Cardiac muscle cell (in vitro differentiated cells and primary cell): ENCODE data around the gene AZIN2. TPM values are rescaled to one million over a fixed set of nuclear protein-coding genes. Genes with fewer than 3 reads are reported as not detected.
A peak's percentile ranks its signal among the peaks of the same experiment; 100 is the strongest.

Experiments
- DNase-seq, 2 donors: peaks; one replicate each; pipeline versions ENCODE4 v3.0.0 to v3.0.0-alpha.2; 2010 to 2017; ENCODE audit warnings: low read depth in 1 of 2, low spot score in 1 of 2
- H3K27ac ChIP-seq: fragments of 200-600 bp; sonication (generic); 2 replicates; pipeline ENCODE4 v1.5.1; 2016
- H3K27me3 ChIP-seq: fragments of 200-600 bp; sonication (generic); 2 replicates; pipeline ENCODE4 v1.6.0; 2016; ENCODE audit warnings: control low read depth
- H3K36me3 ChIP-seq: fragments of 200-600 bp; sonication (generic); 2 replicates; pipeline ENCODE4 v1.5.1; 2016; ENCODE audit warnings: control low read depth
- H3K4me1 ChIP-seq: fragments of 200-600 bp; sonication (generic); 2 replicates; pipeline ENCODE4 v1.8.1; 2017; ENCODE audit warnings: low read depth, mild to moderate bottlenecking, mixed run types
- H3K4me3 ChIP-seq: fragments of 200-600 bp; sonication (generic); 2 replicates; pipeline ENCODE4 v1.5.1; 2016; ENCODE audit warnings: mild to moderate bottlenecking
- H3K9me3 ChIP-seq: fragments of 200-600 bp; sonication (generic); 2 replicates; pipeline ENCODE4 v1.5.1; 2017; ENCODE audit warnings: low read depth, mild to moderate bottlenecking, control low read depth
- polyA plus RNA-seq: library from polyadenylated mRNA; unstranded; fragments of >200 nt; fragmentation: Nextera tagmentation; extraction: Ambion mirVana; gene quantifications from 2 replicates; pipeline ENCODE4 v1.2.1, GENCODE V29; 2016
- total RNA-seq: library from RNA; depleted of rRNA; stranded (reverse); fragments of >200 nt; gene quantifications from 2 replicates; pipeline ENCODE4 v1.2.3, GENCODE V29; 2016
- TF ChIP-seq, protein P1 (sequence below): IDR thresholded peaks from 2 replicates; pipeline ENCODE4 v1.5.1; 2012; ENCODE audit warnings: low read depth, mild to moderate bottlenecking, low read length

Gene AZIN2
- total and polyA plus RNA-seq, 2 experiments from 2014 or later = 7.7 to 18.6 TPM

DNA sequence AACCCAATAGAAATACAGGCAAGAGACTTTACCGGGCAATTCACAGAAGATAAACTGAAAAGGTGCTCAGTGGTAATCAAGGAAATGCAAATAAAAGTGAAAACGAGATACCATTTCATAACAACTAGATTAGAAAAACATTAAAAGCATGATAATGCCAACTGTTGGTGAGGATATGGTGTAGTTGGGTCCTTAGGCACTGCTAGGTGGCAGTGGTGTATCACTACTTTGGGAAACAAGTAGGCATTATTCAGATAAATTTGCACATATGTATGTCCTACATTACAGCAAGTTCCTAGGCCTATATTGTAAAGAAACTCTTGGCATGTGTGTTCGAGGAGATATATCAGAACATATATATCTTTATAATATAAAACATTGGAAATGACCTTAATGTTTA lies 31.0 kb downstream of the AZIN2 start:
- H3K27ac ChIP-seq = no peak overlapping the region
- no peaks in the 10 kb centered on the region for H3K9me3 ChIP-seq
- no peak overlapping the region for H3K4me3 ChIP-seq
- H3K27me3 ChIP-seq = no peaks in the 10 kb centered on the region
- H3K4me1 ChIP-seq = no peaks in the 10 kb centered on the region
- H3K36me3 ChIP-seq = no peaks in the 10 kb centered on the region
- TF ChIP-seq, protein P1, sequence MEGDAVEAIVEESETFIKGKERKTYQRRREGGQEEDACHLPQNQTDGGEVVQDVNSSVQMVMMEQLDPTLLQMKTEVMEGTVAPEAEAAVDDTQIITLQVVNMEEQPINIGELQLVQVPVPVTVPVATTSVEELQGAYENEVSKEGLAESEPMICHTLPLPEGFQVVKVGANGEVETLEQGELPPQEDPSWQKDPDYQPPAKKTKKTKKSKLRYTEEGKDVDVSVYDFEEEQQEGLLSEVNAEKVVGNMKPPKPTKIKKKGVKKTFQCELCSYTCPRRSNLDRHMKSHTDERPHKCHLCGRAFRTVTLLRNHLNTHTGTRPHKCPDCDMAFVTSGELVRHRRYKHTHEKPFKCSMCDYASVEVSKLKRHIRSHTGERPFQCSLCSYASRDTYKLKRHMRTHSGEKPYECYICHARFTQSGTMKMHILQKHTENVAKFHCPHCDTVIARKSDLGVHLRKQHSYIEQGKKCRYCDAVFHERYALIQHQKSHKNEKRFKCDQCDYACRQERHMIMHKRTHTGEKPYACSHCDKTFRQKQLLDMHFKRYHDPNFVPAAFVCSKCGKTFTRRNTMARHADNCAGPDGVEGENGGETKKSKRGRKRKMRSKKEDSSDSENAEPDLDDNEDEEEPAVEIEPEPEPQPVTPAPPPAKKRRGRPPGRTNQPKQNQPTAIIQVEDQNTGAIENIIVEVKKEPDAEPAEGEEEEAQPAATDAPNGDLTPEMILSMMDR = peak; percentile 32
- peak in 1 of 2 donors; percentile 51 for DNase-seq

DNA sequence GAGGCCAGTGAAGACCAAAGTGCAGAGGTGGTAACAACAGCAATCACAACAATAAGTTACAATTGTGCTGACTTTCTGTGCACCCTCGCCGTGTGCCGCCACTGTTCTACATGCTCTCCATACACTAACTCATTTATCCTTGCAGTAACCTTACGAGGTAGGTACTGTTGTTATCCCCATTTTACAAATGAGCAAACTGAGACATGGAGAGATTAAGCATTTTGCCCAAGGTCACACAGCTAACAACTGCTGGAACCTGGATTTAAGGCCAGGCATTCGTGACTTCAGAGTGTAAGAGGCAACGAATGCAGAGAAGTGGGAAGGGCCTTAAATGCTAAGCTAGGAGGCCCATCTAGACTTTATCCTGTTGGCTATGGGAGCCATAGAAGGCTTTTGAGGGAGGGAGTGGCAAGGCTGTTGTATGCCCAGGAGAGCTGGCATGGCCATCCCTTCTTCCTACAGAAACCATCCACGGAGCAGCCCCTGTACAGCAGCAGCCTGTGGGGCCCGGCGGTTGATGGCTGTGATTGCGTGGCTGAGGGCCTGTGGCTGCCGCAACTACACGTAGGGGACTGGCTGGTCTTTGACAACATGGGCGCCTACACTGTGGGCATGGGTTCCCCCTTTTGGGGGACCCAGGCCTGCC lies 36.6 kb downstream of the AZIN2 start:
- Histone ChIP-seq H3K4me3 (no peak overlapping the region), H3K27ac (no peak overlapping the region), H3K36me3 (no peaks in the 10 kb centered on the region), H3K4me1 (no peaks in the 10 kb centered on the region), H3K27me3 (no peaks in the 10 kb centered on the region), H3K9me3 (no peaks in the 10 kb centered on the region)
- TF ChIP-seq, protein P1 = no peak
- no peak for DNase-seq

DNA sequence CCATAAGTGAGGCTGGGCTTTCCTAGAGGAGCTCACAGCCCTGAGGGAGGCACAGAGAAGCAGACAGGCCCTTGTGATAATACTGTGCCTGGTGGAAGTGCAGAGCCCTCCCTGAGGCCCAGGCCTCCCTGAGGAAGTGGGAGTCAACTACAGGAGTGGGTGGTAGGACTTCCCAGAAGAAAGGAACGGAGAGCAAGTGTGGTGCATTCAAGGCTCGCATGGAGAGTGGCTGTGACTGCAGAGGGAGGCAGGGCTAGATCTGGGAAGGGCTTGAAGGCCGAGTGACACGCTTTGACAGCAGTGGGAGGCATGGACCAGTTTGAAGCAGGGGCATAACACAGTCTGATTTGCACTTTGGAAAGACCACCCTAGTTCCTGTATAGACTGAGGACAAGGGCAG lies 37.3 kb downstream of the AZIN2 start:
- TF ChIP-seq, protein P1 = no peak
- H3K4me1 ChIP-seq = no peaks in the 10 kb centered on the region
- H3K36me3 ChIP-seq = no peaks in the 10 kb centered on the region
- no peaks in the 10 kb centered on the region for H3K9me3 ChIP-seq
- H3K27me3 ChIP-seq = no peaks in the 10 kb centered on the region
- DNase-seq = no peak
- H3K27ac ChIP-seq = no peak overlapping the region
- H3K4me3 ChIP-seq = no peak overlapping the region

DNA sequence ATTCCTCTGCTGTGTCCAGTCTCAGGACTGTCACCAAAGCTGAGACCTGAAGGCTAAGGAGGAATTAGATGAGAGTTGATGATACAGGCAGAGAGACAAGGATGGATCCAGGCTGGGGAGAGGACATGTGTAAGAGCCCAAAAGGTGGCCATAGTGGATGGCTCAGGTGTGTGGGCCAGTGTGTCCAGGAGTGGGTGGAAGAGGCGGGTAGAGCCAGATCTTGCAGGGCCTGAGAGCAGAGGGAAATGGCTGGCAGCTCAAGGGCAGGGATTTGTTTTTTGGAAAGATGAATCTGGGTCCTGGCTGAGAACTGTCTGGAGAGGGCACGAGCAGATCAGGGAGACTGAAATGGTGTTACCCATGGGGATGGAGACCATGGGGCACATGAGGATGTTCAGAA lies 38.1 kb downstream of the AZIN2 start:
- DNase-seq = no peak
- Histone ChIP-seq H3K4me3 (no peak overlapping the region), H3K36me3 (no peaks in the 10 kb centered on the region), H3K27ac (no peak overlapping the region), H3K4me1 (no peaks in the 10 kb centered on the region), H3K9me3 (no peaks in the 10 kb centered on the region), H3K27me3 (no peaks in the 10 kb centered on the region)
- TF ChIP-seq, protein P1 = no peak

DNA sequence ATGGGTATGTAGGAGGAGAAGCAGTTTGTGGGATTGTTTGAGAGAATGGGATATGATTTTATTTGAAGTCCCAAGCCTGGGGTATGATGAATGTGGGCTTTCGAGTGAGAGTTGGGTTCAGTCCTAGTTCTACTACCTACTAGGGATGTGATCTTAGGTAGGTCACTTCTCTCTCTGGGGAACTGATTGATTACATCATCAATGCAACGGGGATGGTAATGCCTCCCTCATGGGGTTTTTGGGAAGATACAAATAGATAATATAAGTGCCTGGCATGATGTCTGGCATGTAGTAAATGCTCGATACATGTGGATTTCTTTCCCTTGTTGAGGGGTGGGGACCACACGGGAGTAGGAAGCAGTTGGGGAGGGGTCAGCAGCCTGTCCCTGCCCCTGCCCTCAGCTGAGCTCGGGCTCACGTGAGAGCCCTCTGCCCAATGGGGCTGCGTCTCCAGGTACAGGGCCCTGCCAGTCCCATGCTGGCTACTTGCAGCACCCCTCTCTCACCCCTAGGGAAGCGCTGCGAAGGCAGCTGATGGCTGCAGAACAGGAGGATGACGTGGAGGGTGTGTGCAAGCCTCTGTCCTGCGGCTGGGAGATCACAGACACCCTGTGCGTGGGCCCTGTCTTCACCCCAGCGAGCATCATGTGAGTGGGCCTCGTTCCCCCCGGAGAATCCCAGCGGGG lies 38.7 kb downstream of the AZIN2 start:
- DNase-seq = no peak
- Histone ChIP-seq H3K9me3 (no peaks in the 10 kb centered on the region), H3K4me1 (no peaks in the 10 kb centered on the region), H3K36me3 (no peaks in the 10 kb centered on the region), H3K27ac (no peak overlapping the region), H3K4me3 (no peak overlapping the region), H3K27me3 (no peaks in the 10 kb centered on the region)
- TF ChIP-seq, protein P1 = peak; percentile 12
